WTC11 (cell line): ENCODE results near the gene CIC. TPM values are rescaled to one million over a fixed set of nuclear protein-coding genes. Genes with fewer than 3 reads are reported as not detected.

Experiments
- ATAC-seq: fragments of 200-7000 bp; cut with Tn5 transposase; 2 replicates; pipeline ENCODE4 v1.10.0; 2021; ENCODE audit warnings: mild to moderate bottlenecking, moderate library complexity
- CTCF ChIA-PET: fragments of 300-600 bp; sonication (Branson Sonifier 250); formaldehyde crosslinking; loops from one replicate; lab custom pipeline; 2021; ENCODE audit warnings: antibody characterized with exemption; lab: Charles Lee
- POLR2A ChIA-PET: fragments of 350-600 bp; sonication (Branson Sonifier 250); formaldehyde crosslinking; loops from one replicate; lab custom pipeline; 2021; ENCODE audit warnings: antibody characterized with exemption; lab: Charles Lee
- DNase-seq: peaks from one replicate; pipeline ENCODE4 v3.0.0; 2021; ENCODE audit warnings: low spot score
- H3K27ac Mint-ChIP-seq: 2 replicates; pipeline ENCODE4 v1.8.0; 2021; ENCODE audit warnings: mixed read lengths
- H3K27me3 Mint-ChIP-seq: 2 replicates; pipeline ENCODE4 v1.8.0; 2021; ENCODE audit warnings: low read depth, mild to moderate bottlenecking, moderate library complexity, mixed read lengths
- H3K36me3 Mint-ChIP-seq: 2 replicates; pipeline ENCODE4 v1.8.0; 2021; ENCODE audit warnings: mixed read lengths
- H3K4me1 Mint-ChIP-seq: 2 replicates; pipeline ENCODE4 v1.8.0; 2022; ENCODE audit warnings: mixed read lengths
- H3K4me3 Mint-ChIP-seq: 2 replicates; pipeline ENCODE4 v1.8.0; 2021; ENCODE audit warnings: mild to moderate bottlenecking, moderate library complexity, mixed read lengths
- H3K9me3 Mint-ChIP-seq: 2 replicates; pipeline ENCODE4 v1.8.0; 2021; ENCODE audit warnings: mixed read lengths
- CREM ChIP-seq: sonication (generic); formaldehyde crosslinking; IDR thresholded peaks from 2 replicates; pipeline ENCODE4 v1.8.1; 2022; ENCODE audit warnings: mild to moderate bottlenecking, missing genetic modification reagents, moderate library complexity
- ESRRA ChIP-seq: sonication (generic); formaldehyde crosslinking; IDR thresholded peaks from 2 replicates; pipeline ENCODE4 v1.8.1; 2022; ENCODE audit warnings: mild to moderate bottlenecking, missing genetic modification reagents, borderline replicate concordance
- GRHL2 ChIP-seq: fragments of 250-450 bp; sonication (Bioruptor Pico); IDR thresholded peaks from 2 replicates; pipeline ENCODE4 v1.8.0; 2022; ENCODE audit warnings: mild to moderate bottlenecking, moderate library complexity; ENCODE audit not compliant: insufficient replicate concordance, severe bottlenecking
- IRF2 ChIP-seq: sonication (generic); formaldehyde crosslinking; IDR thresholded peaks from 2 replicates; pipeline ENCODE4 v1.8.0; 2022; ENCODE audit warnings: low read depth, missing genetic modification reagents, borderline replicate concordance
- JAZF1 ChIP-seq: fragments of 250-450 bp; sonication (Bioruptor Pico); IDR thresholded peaks from 2 replicates; pipeline ENCODE4 v1.9.0; 2021; ENCODE audit warnings: moderate library complexity, mild to moderate bottlenecking, inconsistent platforms
- NFATC4 ChIP-seq: fragments of 250-450 bp; sonication (Bioruptor Pico); IDR thresholded peaks from 2 replicates; pipeline ENCODE4 v1.9.0; 2021; ENCODE audit warnings: mild to moderate bottlenecking
- NFE2L1 ChIP-seq: sonication (generic); formaldehyde crosslinking; IDR thresholded peaks from 2 replicates; pipeline ENCODE4 v1.8.1; 2023; ENCODE audit warnings: missing genetic modification reagents
- NFYB ChIP-seq: sonication (generic); formaldehyde crosslinking; conservative IDR thresholded peaks from 2 replicates; pipeline ENCODE4 v1.8.0; 2022; ENCODE audit warnings: low read depth, missing genetic modification reagents
- NR2C2 ChIP-seq: sonication (generic); formaldehyde crosslinking; IDR thresholded peaks from 2 replicates; pipeline ENCODE4 v1.8.0; 2022; ENCODE audit warnings: mild to moderate bottlenecking, missing genetic modification reagents
- NR3C1 ChIP-seq: sonication (generic); formaldehyde crosslinking; conservative IDR thresholded peaks from 2 replicates; pipeline ENCODE4 v1.8.1; 2023; ENCODE audit warnings: low read depth, mild to moderate bottlenecking, missing genetic modification reagents
- RELA ChIP-seq: sonication (generic); formaldehyde crosslinking; IDR thresholded peaks from 2 replicates; pipeline ENCODE4 v1.8.1; 2022; ENCODE audit warnings: missing genetic modification reagents, mild to moderate bottlenecking, borderline replicate concordance
- STAT6 ChIP-seq: sonication (generic); formaldehyde crosslinking; conservative IDR thresholded peaks from 2 replicates; pipeline ENCODE4 v1.8.1; 2023; ENCODE audit warnings: mild to moderate bottlenecking, low read depth, missing genetic modification reagents, moderate library complexity
- TEAD4 ChIP-seq: sonication (generic); formaldehyde crosslinking; IDR thresholded peaks from 2 replicates; pipeline ENCODE4 v1.8.0; 2022; ENCODE audit warnings: mild to moderate bottlenecking, missing genetic modification reagents
- ZBTB21 ChIP-seq: sonication (generic); formaldehyde crosslinking; IDR thresholded peaks from 2 replicates; pipeline ENCODE4 v1.8.1; 2023; ENCODE audit warnings: mild to moderate bottlenecking, missing genetic modification reagents, borderline replicate concordance
- ZNF263 ChIP-seq: sonication (generic); formaldehyde crosslinking; IDR thresholded peaks from 2 replicates; pipeline ENCODE4 v1.8.1; 2022; ENCODE audit warnings: low read depth, mild to moderate bottlenecking, moderate library complexity, missing genetic modification reagents
- ZNF425 ChIP-seq: fragments of 250-450 bp; sonication (Bioruptor Pico); conservative IDR thresholded peaks from 2 replicates; pipeline ENCODE4 v1.9.0; 2021; ENCODE audit warnings: mild to moderate bottlenecking
- total RNA-seq: library from RNA; stranded (reverse); gene quantifications from 3 replicates; pipeline ENCODE4 v1.2.3, GENCODE V29; 2021
- TF ChIP-seq, protein P1 (sequence below): fragments of 250-450 bp; sonication (Bioruptor Pico); IDR thresholded peaks from 2 replicates; pipeline ENCODE4 v1.9.0; 2021; ENCODE audit warnings: mild to moderate bottlenecking
- TF ChIP-seq, protein P2 (sequence below): fragments of 250-450 bp; sonication (Bioruptor Pico); IDR thresholded peaks from 2 replicates; pipeline ENCODE4 v2.1.2; 2022; ENCODE audit warnings: mild to moderate bottlenecking, moderate library complexity
- TF ChIP-seq, protein P3 (sequence below): fragments of 250-450 bp; sonication (Bioruptor Pico); IDR thresholded peaks from 2 replicates; pipeline ENCODE4 v1.9.0; 2021; ENCODE audit warnings: mild to moderate bottlenecking
- TF ChIP-seq, protein P4 (sequence below): sonication (generic); formaldehyde crosslinking; IDR thresholded peaks from 2 replicates; pipeline ENCODE4 v1.8.0; 2022; ENCODE audit warnings: mild to moderate bottlenecking, missing genetic modification reagents

The CIC gene
- total RNA-seq, 1 experiment from 2014 or later: 55.8 TPM

DNA sequence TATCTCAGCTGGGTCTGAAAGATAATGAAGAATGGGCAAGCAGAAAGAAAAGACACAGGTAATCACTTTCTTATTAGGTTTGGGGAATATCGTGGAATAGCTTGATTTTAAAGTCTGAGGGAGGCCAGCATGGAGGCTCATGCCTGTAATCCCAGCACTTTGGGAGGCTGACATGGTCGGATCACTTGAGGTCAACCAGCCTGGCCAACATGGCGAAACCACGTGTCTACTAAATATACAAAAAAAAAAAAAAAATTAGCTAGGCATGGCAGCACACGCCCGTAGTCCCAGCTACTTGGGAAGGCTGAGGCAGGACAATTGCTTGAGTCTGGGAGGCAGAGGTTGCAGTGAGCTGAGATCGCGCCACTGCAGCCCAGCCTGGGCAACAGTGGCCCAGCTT, 34.8 kb downstream of the CIC start:
- no peaks in the 10 kb centered on the region; the same call in none of the 2 replicates for H3K27me3 Mint-ChIP-seq
- TF ChIP-seq ZBTB21 (CRISPR knock-in tag) (no peak), STAT6 (CRISPR knock-in tag) (no peak)
- TF ChIP-seq, all 79 proteins: peak for 0
- no peak for DNase-seq
- Mint-ChIP-seq H3K27ac (peak overlapping the region; percentile 21; the same call in 1 of the 2 replicates), H3K4me1 (peaks cover 27% of the 10 kb centered on the region), H3K4me3 (no peak overlapping the region), H3K36me3 (peaks cover 9% of the 10 kb centered on the region), H3K9me3 (no peaks in the 10 kb centered on the region)
- no peak for ATAC-seq
- CTCF ChIA-PET: interaction anchor here (0.7 to 1.1 kb wide), 4 partner anchors 9 to 66 kb away, joined by 3 to 5 read pairs (median 4); no protein-coding TSS in a partner anchor
- POLR2A ChIA-PET: interaction anchor here (1.3 kb wide), 1 partner anchor 67 kb away, joined by 7 read pairs; no protein-coding TSS in a partner anchor

DNA sequence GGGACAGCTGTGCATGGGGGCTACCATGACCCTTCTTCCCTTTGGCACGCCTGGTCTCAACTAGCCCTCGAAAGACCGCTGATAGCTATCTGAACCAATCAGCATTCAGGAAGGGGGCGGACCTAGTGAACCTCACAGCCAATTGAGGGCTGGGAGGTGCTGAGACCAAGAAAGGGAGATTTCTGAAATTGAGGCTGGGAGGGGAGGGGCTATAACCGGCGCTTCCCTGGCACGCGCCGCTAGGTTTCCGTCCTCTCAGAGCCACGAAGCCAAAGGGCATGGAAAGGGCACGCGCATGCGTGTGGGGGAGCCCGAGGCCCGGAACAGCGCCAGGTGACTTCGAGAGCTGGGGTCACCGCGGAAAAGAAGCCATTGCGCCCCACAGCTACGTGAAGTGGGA, 37.6 kb downstream of the CIC start:
- ChIA-PET CTCF (interaction anchor here (1.0 to 2.3 kb wide), 6 partner anchors 12 to 117 kb away, joined by 3 to 8 read pairs (median 4); no protein-coding TSS in a partner anchor), POLR2A (no interaction called here)
- ATAC-seq: peak; percentile 36
- H3K4me1 Mint-ChIP-seq: peaks cover 20% of the 10 kb centered on the region
- TF ChIP-seq, protein P1, sequence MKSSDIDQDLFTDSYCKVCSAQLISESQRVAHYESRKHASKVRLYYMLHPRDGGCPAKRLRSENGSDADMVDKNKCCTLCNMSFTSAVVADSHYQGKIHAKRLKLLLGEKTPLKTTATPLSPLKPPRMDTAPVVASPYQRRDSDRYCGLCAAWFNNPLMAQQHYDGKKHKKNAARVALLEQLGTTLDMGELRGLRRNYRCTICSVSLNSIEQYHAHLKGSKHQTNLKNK (CRISPR knock-in tag): no peak
- TF ChIP-seq, protein P2, sequence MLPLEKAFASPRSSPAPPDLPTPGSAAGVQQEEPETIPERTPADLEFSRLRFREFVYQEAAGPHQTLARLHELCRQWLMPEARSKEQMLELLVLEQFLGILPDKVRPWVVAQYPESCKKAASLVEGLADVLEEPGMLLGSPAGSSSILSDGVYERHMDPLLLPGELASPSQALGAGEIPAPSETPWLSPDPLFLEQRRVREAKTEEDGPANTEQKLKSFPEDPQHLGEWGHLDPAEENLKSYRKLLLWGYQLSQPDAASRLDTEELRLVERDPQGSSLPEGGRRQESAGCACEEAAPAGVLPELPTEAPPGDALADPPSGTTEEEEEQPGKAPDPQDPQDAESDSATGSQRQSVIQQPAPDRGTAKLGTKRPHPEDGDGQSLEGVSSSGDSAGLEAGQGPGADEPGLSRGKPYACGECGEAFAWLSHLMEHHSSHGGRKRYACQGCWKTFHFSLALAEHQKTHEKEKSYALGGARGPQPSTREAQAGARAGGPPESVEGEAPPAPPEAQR (CRISPR knock-in tag): no peak
- no peak for TF ChIP-seq ZNF263 (CRISPR knock-in tag)
- TF ChIP-seq NFYB: peak; percentile 47; the same call in 1 of the 2 replicates
- TF ChIP-seq TEAD4 (CRISPR knock-in tag): no peak
- no peaks in the 10 kb centered on the region for H3K9me3 Mint-ChIP-seq
- peak; percentile 50 for DNase-seq
- H3K36me3 Mint-ChIP-seq: no peaks in the 10 kb centered on the region
- H3K27me3 Mint-ChIP-seq: no peaks in the 10 kb centered on the region; the same call in none of the 2 replicates
- H3K27ac Mint-ChIP-seq: no peak overlapping the region
- no peak overlapping the region for H3K4me3 Mint-ChIP-seq

DNA sequence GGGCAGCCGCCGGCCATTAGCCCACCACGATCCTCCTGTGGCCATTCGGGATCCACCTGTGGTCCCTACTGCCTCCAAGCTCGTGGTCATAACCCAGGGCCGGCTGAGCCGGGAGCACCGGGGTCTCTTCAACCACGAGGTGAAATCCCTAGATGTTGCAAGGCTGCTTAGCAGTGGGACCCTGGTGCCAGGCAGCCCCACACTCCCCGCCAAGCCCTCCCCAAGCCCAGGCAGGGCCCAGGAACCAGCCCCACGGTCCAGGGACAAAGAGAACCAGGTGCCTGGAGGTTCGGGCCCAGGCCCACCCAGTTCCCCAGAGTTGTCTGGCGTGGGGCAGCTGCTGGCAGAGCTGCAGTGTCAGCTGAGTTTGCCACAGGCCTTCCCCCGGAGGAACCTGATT, 40.6 kb downstream of the CIC start:
- Mint-ChIP-seq H3K27ac (no peak overlapping the region), H3K36me3 (no peaks in the 10 kb centered on the region), H3K9me3 (no peaks in the 10 kb centered on the region), H3K4me1 (peaks cover 18% of the 10 kb centered on the region), H3K27me3 (peaks cover 20% of the 10 kb centered on the region), H3K4me3 (no peak overlapping the region)
- ATAC-seq: no peak
- ChIA-PET CTCF (interaction anchor here (0.8 to 1.9 kb wide), 2 partner anchors 14 to 15 kb away, joined by 3 to 4 read pairs; no protein-coding TSS in a partner anchor), POLR2A (no interaction called here)
- no peak for DNase-seq
- TF ChIP-seq ZNF263 (CRISPR knock-in tag): no peak
- TF ChIP-seq RELA (CRISPR knock-in tag): no peak
- no peak for TF ChIP-seq NFE2L1 (CRISPR knock-in tag)
- no peak for TF ChIP-seq NFATC4 (CRISPR knock-in tag)
- TF ChIP-seq ZNF425 (CRISPR knock-in tag): no peak
- no peak for TF ChIP-seq NR2C2 (CRISPR knock-in tag)
- TF ChIP-seq ESRRA: no peak
- TF ChIP-seq IRF2 (CRISPR knock-in tag): no peak
- TF ChIP-seq JAZF1 (CRISPR knock-in tag): no peak
- TF ChIP-seq GRHL2 (CRISPR knock-in tag): no peak
- TF ChIP-seq, protein P3, sequence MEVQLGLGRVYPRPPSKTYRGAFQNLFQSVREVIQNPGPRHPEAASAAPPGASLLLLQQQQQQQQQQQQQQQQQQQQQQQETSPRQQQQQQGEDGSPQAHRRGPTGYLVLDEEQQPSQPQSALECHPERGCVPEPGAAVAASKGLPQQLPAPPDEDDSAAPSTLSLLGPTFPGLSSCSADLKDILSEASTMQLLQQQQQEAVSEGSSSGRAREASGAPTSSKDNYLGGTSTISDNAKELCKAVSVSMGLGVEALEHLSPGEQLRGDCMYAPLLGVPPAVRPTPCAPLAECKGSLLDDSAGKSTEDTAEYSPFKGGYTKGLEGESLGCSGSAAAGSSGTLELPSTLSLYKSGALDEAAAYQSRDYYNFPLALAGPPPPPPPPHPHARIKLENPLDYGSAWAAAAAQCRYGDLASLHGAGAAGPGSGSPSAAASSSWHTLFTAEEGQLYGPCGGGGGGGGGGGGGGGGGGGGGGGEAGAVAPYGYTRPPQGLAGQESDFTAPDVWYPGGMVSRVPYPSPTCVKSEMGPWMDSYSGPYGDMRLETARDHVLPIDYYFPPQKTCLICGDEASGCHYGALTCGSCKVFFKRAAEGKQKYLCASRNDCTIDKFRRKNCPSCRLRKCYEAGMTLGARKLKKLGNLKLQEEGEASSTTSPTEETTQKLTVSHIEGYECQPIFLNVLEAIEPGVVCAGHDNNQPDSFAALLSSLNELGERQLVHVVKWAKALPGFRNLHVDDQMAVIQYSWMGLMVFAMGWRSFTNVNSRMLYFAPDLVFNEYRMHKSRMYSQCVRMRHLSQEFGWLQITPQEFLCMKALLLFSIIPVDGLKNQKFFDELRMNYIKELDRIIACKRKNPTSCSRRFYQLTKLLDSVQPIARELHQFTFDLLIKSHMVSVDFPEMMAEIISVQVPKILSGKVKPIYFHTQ (CRISPR knock-in tag): no peak
- no peak for TF ChIP-seq TEAD4 (CRISPR knock-in tag)
- no peak for TF ChIP-seq NR3C1 (CRISPR knock-in tag)
- TF ChIP-seq, protein P4, sequence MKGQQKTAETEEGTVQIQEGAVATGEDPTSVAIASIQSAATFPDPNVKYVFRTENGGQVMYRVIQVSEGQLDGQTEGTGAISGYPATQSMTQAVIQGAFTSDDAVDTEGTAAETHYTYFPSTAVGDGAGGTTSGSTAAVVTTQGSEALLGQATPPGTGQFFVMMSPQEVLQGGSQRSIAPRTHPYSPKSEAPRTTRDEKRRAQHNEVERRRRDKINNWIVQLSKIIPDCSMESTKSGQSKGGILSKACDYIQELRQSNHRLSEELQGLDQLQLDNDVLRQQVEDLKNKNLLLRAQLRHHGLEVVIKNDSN (CRISPR knock-in tag): no peak
- no peak for TF ChIP-seq CREM (CRISPR knock-in tag)
- TF ChIP-seq, all 79 proteins: peak for 0
